NCI-H345 treated with DMSO at 0.1 percent for 48 hours (cell line): Measurements from ENCODE around the gene ZNF497.

ENCODE experiments used
- DNase-seq: peaks from one replicate; lab custom pipeline; 2025; ENCODE audit not compliant: unreplicated experiment; lab: John Stamatoyannopoulos, UW

ZNF497 gene

DNA sequence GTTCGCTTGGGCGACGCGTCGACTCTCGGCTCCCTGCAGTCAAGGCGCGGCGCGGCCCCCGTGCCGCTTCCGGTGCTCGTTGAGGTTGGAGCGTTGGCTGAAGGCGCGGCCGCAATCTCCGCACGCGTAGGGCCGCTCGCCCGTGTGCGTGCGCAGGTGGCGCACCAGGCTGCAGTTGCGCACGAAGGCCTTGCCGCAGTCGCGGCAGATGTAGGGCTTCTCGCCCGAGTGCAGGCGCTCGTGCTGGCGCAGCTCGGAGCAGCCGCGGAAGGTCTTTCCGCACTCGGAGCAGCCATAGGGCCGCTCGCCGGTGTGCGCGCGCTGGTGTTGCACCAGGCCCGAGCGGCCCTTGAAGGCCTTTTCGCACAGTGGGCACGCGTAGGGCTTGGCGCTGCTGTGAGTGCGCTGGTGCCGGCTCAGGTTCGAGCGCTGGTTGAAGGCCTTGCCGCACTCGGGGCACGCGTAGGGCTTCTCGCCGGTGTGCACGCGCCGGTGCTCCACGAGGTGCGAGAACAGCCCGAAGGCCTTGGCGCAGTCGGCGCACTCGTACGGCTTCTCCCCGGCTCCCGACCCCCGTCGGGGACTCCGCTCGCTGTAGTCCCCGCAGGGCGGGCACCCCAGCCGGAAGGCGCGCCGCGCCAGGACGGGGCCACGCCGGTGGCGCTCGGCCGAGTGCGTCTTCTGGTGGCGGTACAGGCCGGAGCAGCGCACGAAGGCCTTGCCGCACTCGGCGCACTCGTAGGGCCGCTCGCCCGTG, 5.3 kb upstream of the ZNF497 start:
- no peak for DNase-seq

DNA sequence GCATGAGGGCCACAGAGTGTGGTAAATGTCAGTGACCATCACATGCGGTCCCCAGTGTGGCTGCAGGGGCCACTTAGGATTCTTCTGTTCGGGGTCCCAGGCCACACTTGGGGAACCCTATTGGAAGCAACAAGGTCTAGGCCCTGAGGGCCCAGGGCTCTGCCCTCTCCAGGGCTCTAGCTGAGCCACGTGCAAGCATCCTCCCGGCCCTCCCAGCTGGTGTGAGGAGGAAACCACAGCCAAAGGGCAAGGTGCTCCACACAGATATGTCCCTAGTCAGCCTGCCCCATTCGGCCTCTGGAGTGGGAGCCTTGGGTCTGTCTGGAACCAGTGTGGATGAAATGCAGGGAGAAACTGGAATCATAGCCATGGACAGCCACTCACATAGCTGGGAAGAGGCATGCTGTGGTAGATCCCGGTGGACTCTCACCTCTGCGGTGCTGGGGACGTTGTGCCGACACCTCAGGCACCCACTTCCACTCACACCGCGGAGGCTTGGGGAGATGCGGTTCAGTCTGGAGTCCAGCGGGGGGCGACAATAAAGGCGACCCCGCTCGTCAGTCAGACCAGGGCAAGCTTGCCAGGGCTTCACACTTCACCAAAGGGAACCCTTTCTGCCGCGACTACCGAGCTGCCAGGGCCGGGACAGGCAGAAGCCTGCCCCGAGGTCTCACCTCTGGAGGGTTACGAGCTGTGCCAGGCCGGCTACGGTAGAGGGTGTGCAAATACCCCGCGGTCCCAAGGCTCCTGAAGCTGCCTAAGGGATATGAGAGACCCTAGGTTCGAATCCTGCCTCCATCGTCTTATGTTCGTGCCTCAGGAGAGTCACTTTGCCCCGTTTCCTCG, 4.3 kb upstream of the ZNF497 start:
- no peak for DNase-seq

DNA sequence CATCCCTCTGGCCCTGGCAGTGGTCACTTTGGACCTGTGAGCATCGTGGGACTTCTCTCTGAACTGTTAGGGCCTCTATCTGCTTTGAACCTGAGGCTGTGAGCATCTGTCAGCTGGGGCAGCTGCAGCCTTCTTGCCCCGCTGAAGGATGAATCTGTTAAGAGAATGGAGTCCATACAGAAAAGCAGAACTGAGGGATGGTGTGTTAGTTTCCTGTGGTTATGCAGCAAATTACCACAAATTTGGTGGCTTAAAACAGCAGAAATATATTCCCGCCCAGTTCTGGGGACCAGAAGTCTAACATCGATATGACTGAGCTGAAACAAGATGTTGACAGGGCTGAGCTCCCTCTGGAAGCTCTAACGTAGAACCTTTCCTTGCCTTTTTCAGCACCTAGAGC, 1.6 kb upstream of the ZNF497 start:
- no peak for DNase-seq

DNA sequence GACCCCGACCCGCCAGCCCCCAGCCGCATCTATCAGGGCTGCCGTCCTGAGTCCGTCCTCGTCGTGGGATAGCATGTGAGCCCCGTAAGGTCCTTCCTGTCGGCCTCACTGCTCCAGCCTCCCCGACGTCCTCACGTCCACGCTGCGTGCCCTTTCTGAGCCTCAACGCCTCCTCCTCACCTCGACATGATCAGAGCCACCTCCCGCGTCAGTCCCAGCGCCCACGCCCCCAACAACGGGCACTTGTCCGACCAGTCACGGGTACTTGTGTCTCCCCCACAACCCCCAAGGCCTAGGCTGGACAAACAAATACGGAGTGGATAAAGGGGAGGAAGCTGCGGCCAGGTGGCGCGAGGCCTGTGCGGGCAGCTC, 665 bp downstream of the ZNF497 start:
- DNase-seq = no peak

DNA sequence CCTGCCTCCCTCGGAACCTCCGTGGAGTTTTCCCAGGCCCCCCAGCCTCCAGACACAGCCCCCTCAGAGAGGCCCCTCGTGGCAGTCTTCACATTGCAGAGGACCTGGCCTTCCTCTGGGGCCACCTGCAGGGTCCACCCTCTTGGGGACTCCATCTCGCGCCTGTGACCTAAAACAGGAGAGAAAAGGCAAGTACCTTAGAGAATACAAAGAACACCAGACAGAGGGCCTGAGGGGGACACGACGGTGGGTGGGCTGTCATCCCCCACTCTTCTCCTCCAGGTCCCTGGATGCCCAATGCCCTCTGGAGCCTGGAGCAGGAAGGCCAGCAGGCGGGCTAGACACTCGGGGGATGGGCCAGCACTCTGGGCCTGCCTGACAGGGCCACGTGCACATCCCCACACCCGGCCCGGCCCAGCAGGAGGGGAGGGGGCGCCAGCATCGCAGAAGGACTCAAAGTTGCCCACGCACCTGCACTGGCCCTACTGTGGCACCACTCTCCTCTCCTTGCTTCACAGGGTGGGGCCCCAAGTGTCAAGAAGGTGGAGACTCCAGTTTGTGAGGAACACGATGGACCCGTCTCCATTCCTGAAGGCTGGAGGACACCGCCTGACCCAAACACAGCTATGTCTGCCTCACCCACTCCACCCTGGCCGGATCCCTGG, 4.9 kb downstream of the ZNF497 start:
- DNase-seq = no peak

DNA sequence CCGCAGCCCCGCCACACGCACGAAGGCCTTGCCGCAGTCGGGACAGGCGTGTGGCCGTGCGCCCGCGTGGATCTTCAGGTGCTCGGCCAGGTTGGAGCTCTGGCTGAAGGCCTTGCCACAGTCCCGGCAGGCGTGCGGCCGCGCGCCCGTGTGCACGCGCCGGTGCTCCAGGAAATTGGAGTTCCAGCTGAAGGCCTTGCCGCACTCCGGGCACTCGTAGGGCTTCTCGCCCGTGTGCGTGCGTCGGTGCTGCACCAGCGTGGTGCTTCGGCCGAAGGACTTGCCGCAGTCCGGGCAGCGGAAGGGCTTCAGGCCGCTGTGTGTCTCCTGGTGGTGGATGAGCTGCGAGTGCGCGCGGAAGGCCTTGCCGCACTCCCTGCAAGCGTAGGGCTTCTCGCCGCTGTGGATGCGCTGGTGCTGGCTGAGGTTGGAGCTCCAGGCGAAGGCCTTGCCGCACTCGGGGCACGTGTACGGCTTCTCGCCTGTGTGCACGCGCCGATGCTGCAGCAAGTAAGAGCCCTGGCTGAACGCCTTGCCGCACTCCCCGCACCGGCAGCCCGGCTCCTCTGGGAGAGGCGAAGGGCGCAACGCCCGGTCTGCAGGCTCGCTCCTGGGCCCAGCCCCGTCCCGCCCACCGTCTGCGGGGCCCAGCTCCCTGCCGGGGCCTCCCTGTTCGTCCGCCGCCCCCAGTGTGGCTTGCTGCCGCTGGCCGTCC, 5.6 kb downstream of the ZNF497 start:
- DNase-seq = no peak

DNA sequence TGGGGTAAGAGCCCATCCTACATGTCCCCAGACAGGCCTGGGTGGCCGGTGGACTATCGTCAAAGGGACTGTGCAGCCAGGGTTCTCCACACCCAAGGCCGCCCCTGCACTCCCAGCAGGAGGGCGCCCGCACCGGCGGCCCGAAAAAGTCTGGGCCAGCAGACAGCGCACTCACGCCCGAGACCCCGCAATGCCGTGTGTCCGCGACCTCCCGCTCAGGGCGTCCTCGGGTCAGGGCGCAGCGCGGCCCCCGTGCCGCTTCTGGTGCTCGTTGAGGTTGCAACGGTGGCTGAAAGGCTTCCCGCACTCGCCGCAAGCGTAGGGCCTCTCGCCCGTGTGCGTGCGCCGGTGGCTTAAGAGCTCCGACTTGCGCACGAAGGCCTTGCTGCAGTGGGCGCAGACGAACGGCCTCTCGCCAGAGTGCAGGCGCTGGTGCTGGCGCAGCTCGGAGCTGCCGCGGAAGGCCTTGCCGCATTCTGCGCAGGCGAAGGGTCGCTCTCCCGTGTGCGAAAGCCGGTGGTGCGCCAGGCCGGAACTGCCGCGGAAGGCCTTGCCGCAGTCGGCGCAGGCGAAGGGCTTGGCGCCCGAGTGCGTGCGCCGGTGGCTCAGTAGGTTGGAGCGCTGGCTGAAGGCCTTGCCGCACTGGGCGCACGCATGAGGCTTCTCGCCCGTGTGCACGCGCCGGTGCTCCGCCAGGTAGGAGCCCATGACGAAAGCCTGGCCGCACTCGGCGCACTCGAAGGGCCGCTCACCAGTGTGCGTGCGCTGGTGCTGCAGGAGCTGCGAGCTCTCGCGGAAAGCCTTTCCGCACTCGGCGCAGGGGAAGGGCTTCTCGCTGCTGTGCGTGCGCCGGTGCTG, 6.4 kb downstream of the ZNF497 start:
- no peak for DNase-seq

DNA sequence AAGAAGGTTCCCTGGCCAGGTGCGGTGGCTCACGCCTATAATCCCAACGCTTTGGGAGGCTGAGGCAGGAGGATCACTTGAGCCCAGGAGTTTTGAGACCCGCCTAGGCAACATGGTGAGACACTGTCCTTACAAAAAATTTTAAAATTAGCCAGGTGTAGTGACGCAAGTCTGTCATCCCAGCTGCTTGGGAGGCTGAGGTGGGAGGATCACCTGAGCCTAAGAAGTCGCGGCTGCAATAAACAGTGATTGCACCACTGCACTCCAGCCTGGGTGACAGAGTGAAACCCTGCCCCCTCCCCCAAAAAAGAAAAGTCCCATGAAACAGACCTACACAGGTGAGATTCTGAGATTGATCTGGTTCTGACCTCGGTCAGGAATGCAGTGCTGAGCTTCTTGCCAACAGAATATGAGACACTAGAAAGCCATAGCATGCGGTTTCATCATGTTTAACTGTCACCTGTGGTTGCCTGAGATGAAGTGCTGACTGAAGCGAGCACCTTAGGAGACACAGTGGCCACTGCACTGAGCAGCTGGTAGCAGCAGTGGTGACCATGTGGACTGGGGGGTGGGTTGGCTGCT, 7.2 kb downstream of the ZNF497 start:
- no peak for DNase-seq

DNA sequence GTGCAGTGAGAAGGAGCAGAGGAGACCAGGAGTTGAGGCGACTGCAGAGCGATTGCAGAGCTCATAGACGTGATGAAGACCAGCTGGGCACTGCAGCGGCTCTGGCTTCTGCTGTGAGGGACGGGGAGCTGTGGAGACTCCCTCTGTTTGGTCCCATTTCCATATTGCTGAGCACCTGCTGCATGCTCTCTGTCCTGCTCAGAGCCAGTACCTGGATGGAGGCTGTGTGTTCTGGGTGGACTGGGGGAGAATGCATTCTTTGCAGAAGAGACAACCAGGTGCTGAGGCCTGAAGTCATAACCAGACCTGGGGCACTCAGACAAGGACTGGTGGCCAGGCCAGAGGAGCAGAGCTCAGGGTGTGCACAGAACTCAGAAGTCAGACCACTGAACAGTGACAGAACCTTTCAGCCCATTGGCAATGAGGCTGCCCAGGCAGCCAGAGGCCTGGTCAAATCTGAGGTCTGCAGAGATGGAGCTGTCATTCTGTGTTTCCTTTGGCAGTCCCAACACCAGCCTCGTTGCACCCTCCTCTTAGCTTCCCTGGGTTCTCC, 8.0 kb downstream of the ZNF497 start:
- no peak for DNase-seq

DNA sequence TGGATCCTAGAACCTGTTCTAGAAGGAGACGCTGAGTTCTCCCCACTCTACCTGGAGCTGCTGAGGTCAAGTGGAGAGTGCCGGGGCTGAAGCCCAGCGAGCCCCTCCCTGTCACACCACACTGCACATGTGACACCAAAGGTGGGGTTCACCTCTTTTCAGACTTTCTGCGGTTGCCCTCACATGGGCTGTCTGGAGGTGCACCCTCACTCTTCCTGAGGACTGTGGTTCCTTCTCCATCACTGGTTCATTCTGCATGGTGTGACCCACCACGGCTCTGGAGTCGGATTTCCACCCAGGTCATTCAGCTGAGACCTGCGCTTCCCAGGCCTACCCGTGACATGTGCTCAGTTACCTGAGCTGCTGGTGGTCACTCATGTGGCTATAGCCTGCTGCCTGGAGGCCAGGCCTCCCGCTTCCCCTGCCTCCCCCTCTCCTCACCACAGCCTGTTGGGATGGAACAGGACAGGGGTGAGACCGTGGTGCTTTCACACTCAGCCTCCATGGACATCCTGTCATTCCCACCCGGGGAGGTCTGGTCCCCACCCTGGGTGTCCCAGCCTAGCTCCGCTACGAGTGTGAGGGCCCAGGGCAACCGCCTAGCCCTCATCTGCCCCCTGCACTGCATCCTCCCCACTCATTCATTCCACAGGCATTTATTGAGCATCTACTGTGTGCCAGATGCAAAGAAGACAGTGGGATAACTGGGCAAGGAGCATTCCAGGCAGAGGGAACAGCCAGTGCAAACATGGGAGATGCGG, 8.7 kb downstream of the ZNF497 start:
- no peak for DNase-seq

DNA sequence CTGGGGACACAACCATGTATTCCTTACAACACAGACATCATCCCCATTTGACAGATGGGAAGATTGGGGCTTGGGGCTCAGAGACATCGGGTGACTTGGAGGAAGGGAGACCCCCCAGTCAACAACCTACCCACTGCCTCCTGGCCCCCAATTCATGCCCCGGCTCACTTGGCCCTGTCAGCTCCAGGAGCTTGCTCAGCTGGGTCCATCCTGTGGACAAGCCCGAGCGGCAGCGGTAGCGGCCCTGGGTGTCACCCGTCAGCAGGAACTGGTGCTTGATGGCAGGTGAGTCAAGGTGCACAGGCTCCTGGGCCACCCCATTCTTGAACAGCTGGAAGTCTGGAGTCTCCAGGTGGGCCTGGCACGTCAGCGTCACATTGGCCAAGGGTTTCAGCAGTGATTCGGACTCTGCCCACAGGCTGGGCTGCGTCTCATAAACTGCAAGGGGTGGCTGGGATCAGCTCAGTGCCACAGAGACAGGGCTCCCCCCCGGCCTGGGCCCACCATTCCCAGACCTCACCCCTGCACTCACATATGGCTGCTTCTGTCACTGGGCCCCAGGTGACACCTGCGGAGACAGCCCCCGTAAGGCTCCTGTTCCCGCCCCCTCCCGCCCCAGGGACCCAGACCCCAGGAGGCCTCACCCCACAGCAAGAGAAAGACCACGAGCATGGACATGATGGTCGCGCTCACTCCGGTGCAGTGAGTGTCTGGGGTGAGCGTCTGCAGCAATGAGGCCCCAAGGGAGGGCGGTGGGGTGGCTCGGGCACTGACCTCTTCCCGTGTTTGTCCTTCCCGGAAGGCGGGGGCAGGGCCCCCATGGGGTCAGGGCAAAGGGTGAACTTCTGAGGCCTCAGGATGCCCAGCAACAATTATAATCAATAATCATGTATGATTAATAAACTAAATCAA, 9.5 kb downstream of the ZNF497 start, which contains the start of gene A1BG:
TSS of gene A1BG (minus strand) at position 733 of the 912 bp plus-strand sequence. CDS start at position 678, 55 bp downstream.
- DNase-seq = no peak

DNA sequence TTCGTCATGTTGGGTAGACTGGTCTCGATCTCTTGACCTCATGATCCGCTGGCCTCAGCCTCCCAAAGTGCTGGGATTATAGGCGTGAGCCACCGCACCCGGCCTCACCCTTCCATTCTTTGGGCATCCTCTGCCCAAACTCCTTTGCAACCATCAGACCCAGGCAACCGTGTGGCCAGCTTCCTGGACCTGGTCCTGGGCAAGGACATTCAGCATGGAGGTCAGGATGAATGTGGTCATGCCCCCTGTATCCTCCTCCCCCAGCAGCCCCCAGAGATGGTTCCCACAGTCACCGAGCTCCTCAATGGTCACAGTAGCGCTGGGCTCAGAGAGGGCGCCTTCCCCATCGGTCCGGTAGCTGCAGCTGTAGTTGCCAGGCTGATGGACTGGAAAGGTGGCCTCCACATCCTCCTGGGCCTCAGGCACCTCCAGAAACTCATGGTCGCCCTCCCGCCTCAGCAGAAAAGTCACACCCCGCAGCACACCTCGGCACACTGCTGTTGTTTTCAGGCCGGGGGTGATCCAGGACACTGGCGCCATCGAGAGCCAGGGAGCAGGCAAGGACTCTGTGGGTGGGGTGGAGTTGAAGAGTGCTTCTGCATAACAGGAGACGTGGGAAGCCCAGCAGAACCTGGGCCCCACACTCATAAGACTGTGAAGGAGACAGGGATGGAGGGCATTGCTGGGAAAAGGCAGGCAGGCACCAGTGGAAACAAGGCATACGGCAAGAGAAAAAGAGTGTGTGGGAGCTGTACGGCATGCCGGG, 10.4 kb downstream of the ZNF497 start:
- no peak for DNase-seq

DNA sequence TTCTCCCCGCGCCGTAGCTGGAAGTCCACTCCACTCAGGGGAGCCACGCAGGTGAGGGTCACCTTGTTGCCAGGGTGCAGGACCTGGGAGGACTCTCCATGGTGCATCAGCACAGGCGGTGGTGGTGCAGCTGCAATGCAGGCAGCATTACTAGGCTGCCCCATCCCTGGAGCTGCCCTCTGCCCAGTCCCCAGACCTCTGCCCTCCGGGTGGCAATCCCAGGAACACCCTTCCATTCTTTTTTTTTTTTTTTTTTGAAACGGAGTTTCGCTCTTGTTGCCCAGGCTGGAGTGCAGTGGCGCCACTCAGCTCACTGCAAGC, 11.0 kb downstream of the ZNF497 start:
- no peak for DNase-seq

DNA sequence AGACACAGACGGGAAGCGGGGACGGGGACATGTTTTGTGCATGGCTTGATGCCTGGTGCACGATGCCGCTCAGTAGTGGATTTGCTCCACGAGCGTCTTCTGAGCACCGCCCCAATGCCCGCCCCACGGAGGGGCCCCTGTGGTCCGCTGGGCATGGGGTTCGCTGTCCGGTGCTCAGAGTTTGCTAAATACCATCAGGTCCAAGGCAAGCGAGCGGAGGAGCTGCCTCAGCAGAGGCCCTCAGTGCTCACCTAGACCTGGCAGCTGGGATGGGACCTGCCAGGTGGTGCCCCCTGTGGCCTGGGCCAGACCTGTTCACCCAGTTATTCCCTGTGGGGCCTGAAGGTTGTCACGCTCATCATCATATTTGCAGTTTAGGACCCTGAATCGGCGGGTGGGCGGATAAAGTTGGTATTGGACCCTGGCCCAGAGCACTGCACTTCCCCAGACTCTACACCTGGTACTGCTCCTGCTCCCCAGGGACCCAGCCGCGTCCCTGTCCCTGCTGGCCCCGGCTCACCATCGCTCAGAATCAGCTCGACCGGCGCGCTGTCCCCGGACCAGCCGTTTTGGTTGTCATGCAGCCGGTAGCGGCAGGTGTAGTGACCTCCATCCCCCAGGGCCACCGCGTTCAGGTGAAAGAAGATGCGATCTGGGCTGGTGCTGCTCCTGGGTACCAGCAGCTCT, 11.5 kb downstream of the ZNF497 start:
- DNase-seq = no peak

DNA sequence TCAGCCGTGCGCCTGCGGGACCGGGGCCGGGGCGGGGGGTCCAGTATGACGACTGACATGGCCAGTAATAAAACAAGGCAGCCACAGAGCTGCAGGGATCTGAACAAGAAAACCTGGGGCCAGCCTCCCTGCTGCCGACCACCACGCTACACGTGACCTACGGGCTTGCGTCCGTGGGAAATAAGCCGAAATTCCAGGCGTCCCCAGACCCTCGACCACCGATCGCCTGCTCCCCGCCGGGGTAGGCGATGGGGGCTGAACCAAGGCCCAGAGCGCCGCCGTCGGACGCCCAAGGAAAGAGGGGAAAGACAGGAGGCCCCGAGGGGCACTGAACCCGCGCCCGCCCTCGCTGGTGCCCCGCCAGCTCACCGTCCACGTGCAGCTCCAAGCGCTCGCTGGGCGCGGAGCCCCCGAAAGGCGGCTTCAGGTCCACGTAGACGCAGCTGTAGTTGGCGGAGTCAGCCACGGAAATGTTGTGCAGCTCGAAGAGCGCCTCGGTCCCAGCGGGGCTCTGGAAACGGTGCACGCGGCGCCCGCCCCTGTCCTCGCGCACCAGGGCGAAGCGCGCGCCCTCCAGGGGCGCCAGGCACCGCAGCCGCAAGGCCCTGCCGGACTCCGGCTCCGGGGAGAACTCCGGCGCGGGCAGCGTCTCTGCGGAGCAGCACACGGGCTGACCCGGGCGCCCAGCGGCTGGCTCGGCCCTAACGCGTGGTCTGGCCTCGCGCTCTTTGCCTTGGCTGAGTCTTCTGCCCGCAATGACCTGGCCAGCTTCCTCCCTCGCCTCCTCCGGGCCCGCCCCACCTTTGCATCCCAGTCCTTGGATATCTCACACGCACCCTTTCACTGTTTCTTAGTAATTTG, 12.3 kb downstream of the ZNF497 start:
- DNase-seq = no peak

DNA sequence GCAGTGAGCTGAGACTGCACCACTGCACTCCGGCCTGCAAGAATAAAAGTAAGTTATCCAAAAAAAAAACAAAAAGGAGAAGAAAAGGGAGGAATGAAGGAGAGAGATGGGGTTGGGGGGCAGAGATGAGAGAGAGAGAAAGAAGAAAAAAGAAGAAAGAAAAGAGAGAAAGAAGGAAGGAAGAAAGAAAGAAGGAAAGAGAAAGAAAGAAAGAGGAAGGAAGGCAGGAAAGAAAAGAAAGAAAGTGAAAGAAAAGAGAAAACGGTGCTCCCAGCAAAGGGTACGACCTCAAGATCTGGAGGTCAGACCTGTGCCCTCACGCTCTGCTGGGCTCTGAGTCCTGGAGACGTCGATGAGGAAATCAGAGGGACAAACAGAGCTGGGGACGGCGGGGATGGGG, 13.0 kb downstream of the ZNF497 start:
- no peak for DNase-seq
